D721Med (cell line): ENCODE results near the gene SMARCAL1.

ENCODE experiments used
- DNase-seq: peaks from one replicate; pipeline ENCODE4 v3.0.0; 2011; ENCODE audit warnings: low spot score; ENCODE audit not compliant: insufficient read length
- FAIRE-seq: peaks from 2 replicates; lab custom pipeline; 2011; peaks lifted over from hg19 to GRCh38; lab: Jason Lieb, UNC
- TF ChIP-seq, protein P1 (sequence below): IDR thresholded peaks from 2 replicates; pipeline ENCODE4 v1.5.1; 2012; ENCODE audit warnings: mild to moderate bottlenecking, control low read depth; ENCODE audit not compliant: insufficient read depth; ENCODE audit errors: missing control alignments

SMARCAL1 gene

DNA sequence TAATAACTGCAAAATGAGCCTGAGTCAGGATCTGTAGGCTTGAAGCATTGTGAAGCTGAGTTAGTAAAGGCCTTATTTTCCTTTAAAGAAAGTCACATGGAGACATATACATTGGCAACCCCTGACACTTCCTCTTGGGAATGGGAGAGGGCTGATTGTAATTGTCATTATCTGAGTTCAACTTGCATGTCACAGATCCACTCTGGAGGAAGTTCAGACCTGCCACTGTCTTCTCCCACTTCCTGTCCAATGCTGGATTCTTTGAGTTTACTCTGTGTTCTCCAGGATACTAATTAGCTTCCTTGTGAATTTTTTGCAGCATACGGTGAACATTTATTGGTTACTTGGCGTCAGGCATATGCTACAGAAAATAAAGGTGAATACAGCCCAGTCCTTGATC is 34.1 kb downstream of the SMARCAL1 start:
- no peak for DNase-seq
- no peak for FAIRE-seq
- TF ChIP-seq, protein P1, sequence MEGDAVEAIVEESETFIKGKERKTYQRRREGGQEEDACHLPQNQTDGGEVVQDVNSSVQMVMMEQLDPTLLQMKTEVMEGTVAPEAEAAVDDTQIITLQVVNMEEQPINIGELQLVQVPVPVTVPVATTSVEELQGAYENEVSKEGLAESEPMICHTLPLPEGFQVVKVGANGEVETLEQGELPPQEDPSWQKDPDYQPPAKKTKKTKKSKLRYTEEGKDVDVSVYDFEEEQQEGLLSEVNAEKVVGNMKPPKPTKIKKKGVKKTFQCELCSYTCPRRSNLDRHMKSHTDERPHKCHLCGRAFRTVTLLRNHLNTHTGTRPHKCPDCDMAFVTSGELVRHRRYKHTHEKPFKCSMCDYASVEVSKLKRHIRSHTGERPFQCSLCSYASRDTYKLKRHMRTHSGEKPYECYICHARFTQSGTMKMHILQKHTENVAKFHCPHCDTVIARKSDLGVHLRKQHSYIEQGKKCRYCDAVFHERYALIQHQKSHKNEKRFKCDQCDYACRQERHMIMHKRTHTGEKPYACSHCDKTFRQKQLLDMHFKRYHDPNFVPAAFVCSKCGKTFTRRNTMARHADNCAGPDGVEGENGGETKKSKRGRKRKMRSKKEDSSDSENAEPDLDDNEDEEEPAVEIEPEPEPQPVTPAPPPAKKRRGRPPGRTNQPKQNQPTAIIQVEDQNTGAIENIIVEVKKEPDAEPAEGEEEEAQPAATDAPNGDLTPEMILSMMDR = no peak

GRCh38 chr2:216447293-216447692 is 35.0 kb downstream of the SMARCAL1 start:
- FAIRE-seq = no peak

DNA sequence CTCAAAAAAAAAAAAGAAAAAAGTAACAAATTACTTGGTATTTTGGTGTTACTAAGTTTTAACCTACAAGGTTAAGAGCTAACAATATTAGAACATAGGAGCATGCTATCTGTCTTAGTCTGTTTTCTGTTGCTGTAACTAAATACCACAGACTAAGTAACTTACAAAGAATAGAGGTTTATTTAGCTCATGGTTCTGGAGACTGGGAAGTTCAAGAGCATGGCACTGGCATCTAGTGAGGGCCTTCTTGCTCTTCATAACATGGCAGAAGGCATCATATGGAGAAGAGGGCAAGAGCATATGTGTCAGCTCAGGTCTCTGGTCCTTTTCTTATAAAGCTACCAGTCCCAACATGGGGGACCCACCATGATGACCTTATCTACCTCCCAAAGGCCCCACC is 36.5 kb downstream of the SMARCAL1 start:
- TF ChIP-seq, protein P1 = no peak
- no peak for FAIRE-seq
- no peak for DNase-seq

More at GRCh38 chr2:216447293-216447692, 35.0 kb downstream of the SMARCAL1 start:
- no peak for DNase-seq
- TF ChIP-seq, protein P1 = no peak

DNA sequence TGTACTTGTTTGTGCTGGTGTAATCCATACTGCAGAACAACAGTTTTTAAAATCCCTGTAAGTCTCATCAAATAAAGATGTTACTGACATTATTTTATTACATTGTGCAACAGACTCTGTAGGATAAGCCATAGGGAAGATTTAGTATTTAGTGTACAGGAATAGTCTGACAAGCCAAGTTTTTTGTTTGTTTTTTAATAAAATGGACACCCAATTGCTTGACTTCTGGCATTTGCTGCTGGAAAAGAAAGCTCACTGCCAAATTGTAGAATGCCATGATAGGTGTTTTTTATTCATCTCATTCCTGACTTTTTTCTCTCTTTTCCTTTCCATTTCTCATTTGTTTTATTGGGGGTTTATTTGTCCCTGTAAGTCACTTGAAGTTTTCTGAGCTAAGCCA is 38.1 kb downstream of the SMARCAL1 start:
- DNase-seq (no peak), FAIRE-seq (no peak)
- TF ChIP-seq, protein P1 = no peak

GRCh38 chr2:216450784-216451183 is 38.5 kb downstream of the SMARCAL1 start:
- no peak for DNase-seq
- TF ChIP-seq, protein P1 = no peak
- FAIRE-seq = no peak

DNA sequence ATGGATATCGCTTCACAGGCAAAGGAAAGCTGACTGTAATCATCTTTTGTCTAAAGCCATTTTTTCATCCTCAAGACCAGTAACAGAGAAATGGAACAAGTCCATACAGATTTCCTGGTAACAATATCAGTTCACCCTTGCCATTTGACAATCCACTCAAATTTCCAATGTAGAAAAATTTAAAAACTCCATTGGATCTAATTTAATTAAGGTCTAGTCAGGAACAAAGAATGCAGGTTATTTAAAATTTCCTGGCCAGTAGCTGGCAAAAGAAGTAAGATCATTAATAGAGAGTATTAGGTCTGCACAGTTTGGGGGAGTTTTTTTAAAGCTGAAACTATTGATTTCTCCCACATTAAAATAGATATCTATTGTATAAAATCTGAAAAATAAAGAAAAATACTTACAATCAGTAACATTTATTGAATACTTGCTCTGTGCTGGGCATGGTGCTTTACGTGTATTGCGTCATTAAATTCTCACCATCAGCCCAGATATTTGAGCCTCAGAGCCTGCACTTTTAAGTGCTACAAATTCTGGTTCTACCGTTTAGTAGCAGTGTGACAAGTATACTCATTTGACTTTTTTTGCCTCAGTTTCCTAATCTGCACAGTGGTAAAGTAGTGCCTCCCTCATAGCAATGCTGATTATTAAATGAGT is 41.8 kb downstream of the SMARCAL1 start:
- no peak for FAIRE-seq
- TF ChIP-seq, protein P1 = no peak
- no peak for DNase-seq

DNA sequence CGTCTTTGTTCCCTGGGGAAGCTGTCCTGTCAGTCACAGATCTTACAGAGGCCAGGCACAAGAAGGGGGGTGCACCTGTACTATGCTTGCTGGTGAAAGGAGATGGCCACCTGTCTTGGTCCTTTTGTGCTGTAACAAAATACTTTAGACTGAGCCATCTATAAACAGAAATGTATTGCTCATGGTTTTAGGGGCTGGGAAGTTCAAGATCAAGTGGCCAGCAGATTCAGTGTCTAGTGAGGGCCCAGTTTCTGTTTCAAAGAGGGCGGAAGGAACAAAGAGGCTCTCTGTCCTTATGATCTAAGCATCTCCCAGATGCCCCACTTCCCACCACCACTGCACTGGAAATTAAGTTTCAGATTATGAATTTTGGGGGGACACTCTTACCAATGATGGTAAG is 50.9 kb downstream of the SMARCAL1 start:
- FAIRE-seq (no peak), DNase-seq (no peak)
- TF ChIP-seq, protein P1 = no peak
